Measurements from ENCODE around the gene KMO.

- TF ChIP-seq CTCF (conservative IDR thresholded peaks at IDR 0.05; ENCODE audit: low read depth, low read length) (no peak), EZH2phosphoT487 (IDR thresholded peaks at IDR 0.05; ENCODE audit: borderline replicate concordance, low read length) (no peak)
These were observed 109.8 kb downstream of the KMO start for GRCh38 chr1:241641773-241642592.
